CD4-positive, alpha-beta T cell (primary cell): ENCODE measurements around the gene PAPLN. TPM values are rescaled to one million over a fixed set of nuclear protein-coding genes. Genes with fewer than 3 reads are reported as not detected.

Source experiments
- ATAC-seq: fragments of 200-7000 bp; cut with Tn5 transposase; one replicate; pipeline ENCODE4 v1.10.0; 2022; ENCODE audit warnings: mild to moderate bottlenecking; ENCODE audit not compliant: poor library complexity
- CTCF ChIA-PET: fragments of 350-600 bp; sonication (Branson Sonifier 250); formaldehyde crosslinking; loops from one replicate; lab custom pipeline; 2021; ENCODE audit warnings: antibody characterized with exemption, inconsistent platforms; lab: Charles Lee
- POLR2A ChIA-PET: fragments of 350-600 bp; sonication (Branson Sonifier 250); formaldehyde crosslinking; loops from one replicate; lab custom pipeline; 2021; ENCODE audit warnings: antibody characterized with exemption, inconsistent platforms; lab: Charles Lee
- DNase-seq, 14 experiments: peaks; one replicate each; pipeline ENCODE4 v3.0.0-alpha.2; 2013 to 2020; ENCODE audit warnings: mixed read lengths in 2 of 14
- H3K27ac ChIP-seq, 2 donors: one replicate each; pipeline versions ENCODE4 v1.5.1 to v1.7.0; 2013; ENCODE audit warnings: low read length in 2 of 2, low read depth in 1 of 2, mild to moderate bottlenecking in 1 of 2
- H3K27me3 ChIP-seq, 2 experiments: 1 replicate in 1 of 2; 2 replicates in 1 of 2; pipeline versions ENCODE4 v1.6.1 to v1.7.0; 2013; ENCODE audit warnings: low read length in 2 of 2, control low read depth in 1 of 2, mild to moderate bottlenecking in 1 of 2, moderate library complexity in 1 of 2; ENCODE audit not compliant: insufficient read depth in 2 of 2, control insufficient read depth in 1 of 2
- H3K36me3 ChIP-seq: one replicate; pipeline ENCODE4 v1.6.1; 2013; ENCODE audit warnings: low read length, control low read depth; ENCODE audit not compliant: insufficient read depth
- H3K4me1 ChIP-seq: one replicate; pipeline ENCODE4 v1.6.1; 2013; ENCODE audit warnings: low read length, control low read depth; ENCODE audit not compliant: insufficient read depth
- H3K4me3 ChIP-seq: one replicate; pipeline ENCODE4 v1.5.1; 2013; ENCODE audit warnings: mild to moderate bottlenecking, low read length, moderate library complexity
- H3K9me3 ChIP-seq, 2 experiments: 1 replicate in 1 of 2; 2 replicates in 1 of 2; pipeline versions ENCODE4 v1.6.1 to v1.7.0; 2013; ENCODE audit warnings: low read length in 2 of 2, mild to moderate bottlenecking in 2 of 2, control low read depth in 1 of 2, moderate library complexity in 1 of 2; ENCODE audit not compliant: control insufficient read depth in 1 of 2, insufficient read depth in 1 of 2
- H3K27ac Mint-ChIP-seq: one replicate; pipeline ENCODE4 v1.8.0; 2020; ENCODE audit warnings: mixed read lengths
- H3K27me3 Mint-ChIP-seq: one replicate; pipeline ENCODE4 v1.8.0; 2021; ENCODE audit warnings: mixed read lengths
- H3K36me3 Mint-ChIP-seq: one replicate; pipeline ENCODE4 v1.8.0; 2021; ENCODE audit warnings: low read depth, mixed read lengths
- H3K4me1 Mint-ChIP-seq: one replicate; pipeline ENCODE4 v1.8.0; 2021; ENCODE audit warnings: low read depth, mixed read lengths
- H3K4me3 Mint-ChIP-seq: one replicate; pipeline ENCODE4 v1.8.0; 2020; ENCODE audit warnings: mild to moderate bottlenecking, mixed read lengths
- H3K9me3 Mint-ChIP-seq: one replicate; pipeline ENCODE4 v1.8.0; 2020; ENCODE audit warnings: mixed read lengths
- intact Hi-C, 2 experiments: fragments of 100-400 bp; cut with DNase I in 1 of 2; cut with micrococcal nuclease in 1 of 2; formaldehyde crosslinking; loops; one replicate each; pipeline versions ENCODE4 v1.15.1 to v1.9.0; 2023 to 2025; cut with DNase I, micrococcal nuclease
- total RNA-seq, 174 experiments: library from RNA in 2 of 174; stranded (reverse) in 2 of 174; gene quantifications; one replicate each; pipeline ENCODE4 v1.2.3 and lab custom pipeline; 2021 to 2026
- TF ChIP-seq, protein P1 (sequence below): fragments of 200-600 bp; IDR thresholded peaks from one replicate; pipeline ENCODE4 v1.8.0; 2022; ENCODE audit warnings: antibody characterized with exemption, mild to moderate bottlenecking

The PAPLN gene
- total RNA-seq, 2 experiments from 2014 or later: 0.05 to 0.14 TPM

DNA sequence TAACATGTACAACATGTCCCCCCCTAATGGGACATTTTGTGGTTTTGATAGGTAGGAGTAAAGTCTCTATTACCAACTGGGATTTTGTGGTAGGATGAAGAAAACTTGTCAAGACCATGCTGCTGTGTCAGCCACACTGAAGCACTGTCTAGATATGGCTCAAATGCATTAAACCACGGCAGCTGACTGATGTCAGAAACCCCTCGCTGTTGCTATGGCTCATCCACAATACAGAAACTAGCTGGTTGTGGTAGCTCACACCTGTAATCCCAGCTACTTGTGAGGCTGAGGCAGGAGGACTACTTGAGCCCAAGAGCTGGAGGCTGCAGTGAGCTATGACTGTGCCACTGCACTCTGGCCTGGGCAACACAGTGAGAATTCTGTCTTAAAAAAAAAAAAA is 40.1 kb downstream of the PAPLN start:
- Mint-ChIP-seq H3K4me3 (no peak overlapping the region), H3K9me3 (no peaks in the 10 kb centered on the region), H3K4me1 (no peaks in the 10 kb centered on the region), H3K27me3 (no peaks in the 10 kb centered on the region), H3K36me3 (peaks cover 64% of the 10 kb centered on the region), H3K27ac (no peak overlapping the region)
- POLR2A ChIA-PET: no interaction called here
- Histone ChIP-seq H3K4me1 (no peaks in the 10 kb centered on the region), H3K4me3 (no peak overlapping the region), H3K27ac (no peak overlapping the region), H3K9me3 (no peaks in the 10 kb centered on the region), H3K27me3 (no peaks in the 10 kb centered on the region), H3K36me3 (peaks cover 58% of the 10 kb centered on the region)
- ATAC-seq (no peak), DNase-seq (no peak)
- TF ChIP-seq, protein P1, sequence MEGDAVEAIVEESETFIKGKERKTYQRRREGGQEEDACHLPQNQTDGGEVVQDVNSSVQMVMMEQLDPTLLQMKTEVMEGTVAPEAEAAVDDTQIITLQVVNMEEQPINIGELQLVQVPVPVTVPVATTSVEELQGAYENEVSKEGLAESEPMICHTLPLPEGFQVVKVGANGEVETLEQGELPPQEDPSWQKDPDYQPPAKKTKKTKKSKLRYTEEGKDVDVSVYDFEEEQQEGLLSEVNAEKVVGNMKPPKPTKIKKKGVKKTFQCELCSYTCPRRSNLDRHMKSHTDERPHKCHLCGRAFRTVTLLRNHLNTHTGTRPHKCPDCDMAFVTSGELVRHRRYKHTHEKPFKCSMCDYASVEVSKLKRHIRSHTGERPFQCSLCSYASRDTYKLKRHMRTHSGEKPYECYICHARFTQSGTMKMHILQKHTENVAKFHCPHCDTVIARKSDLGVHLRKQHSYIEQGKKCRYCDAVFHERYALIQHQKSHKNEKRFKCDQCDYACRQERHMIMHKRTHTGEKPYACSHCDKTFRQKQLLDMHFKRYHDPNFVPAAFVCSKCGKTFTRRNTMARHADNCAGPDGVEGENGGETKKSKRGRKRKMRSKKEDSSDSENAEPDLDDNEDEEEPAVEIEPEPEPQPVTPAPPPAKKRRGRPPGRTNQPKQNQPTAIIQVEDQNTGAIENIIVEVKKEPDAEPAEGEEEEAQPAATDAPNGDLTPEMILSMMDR: no peak
- intact Hi-C loops: no loop called here
- CTCF ChIA-PET: no interaction called here

DNA sequence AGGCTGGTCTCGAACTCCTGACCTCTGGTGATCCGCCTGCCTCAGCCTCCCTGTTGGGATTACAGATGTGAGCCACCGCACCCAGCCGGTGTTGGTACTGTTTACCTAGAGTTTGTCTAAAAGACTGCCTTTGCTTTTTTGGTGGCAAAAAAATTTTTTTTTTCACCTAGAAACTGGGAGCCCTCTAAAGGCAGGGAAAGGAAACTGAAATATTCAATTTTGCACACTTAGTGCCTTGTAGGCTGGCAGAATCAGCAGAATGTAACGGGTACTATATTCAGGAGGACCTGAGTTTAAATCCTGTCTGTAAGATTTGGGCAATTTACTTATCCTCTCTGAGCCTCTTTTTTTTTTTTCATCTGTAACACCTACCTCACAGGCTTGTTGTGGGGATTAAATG is 43.6 kb downstream of the PAPLN start:
- no peaks in the 10 kb centered on the region for H3K9me3 ChIP-seq
- no peak overlapping the region for H3K4me3 Mint-ChIP-seq
- ChIA-PET CTCF (interaction anchor here (1.1 kb wide), 1 partner anchor 14 kb away, joined by 3 read pairs; no protein-coding TSS in a partner anchor), POLR2A (no interaction called here)
- DNase-seq (no peak), ATAC-seq (no peak)
- intact Hi-C loops: no loop called here
- H3K4me3 ChIP-seq: no peak overlapping the region
- H3K27ac Mint-ChIP-seq: no peak overlapping the region
- H3K27ac ChIP-seq: no peak overlapping the region
- H3K36me3 ChIP-seq: peaks cover 67% of the 10 kb centered on the region
- no peaks in the 10 kb centered on the region for H3K4me1 ChIP-seq
- no peaks in the 10 kb centered on the region for H3K27me3 ChIP-seq
- H3K36me3 Mint-ChIP-seq: peaks cover 95% of the 10 kb centered on the region
- H3K4me1 Mint-ChIP-seq: no peaks in the 10 kb centered on the region
- H3K9me3 Mint-ChIP-seq: no peaks in the 10 kb centered on the region
- TF ChIP-seq, protein P1: no peak
- H3K27me3 Mint-ChIP-seq: no peaks in the 10 kb centered on the region

DNA sequence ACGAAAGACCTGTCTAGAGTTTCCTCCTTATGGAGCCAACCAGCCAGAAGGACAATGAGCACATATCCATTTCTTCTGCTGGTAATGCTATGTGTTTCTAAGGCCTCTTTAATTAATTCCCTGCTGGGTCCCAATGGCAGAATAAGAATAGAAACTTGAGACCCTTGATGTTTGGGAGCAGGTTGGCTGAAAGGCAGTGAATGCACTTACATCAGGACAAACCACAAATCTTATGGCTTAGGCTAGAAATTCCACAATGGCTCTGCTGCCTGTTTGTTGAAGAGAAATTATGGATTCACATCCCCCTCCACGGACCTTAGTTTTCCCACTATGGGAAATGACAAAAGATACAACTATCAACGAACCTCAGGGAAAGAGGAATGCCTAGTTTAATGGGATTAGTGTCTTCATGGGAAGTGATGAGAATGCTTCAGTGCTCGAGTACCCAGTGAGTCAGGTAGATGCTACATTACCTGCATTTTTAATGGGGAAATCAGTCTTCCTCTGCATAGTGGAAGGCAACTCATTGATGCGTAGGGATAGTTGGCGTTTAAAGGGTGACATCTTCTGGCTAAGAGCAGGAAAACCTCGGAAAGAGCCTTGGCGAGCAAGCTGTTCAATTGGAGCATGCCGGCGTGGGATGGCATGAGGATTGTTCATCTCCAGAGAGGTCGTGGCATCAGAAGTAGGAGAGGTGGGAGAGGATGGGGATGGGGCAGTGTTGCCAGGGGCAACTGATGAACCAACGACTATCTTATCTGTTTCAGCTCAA is 46.5 kb downstream of the PAPLN start:
- Histone ChIP-seq H3K4me1 (no peaks in the 10 kb centered on the region), H3K36me3 (peaks cover 62% of the 10 kb centered on the region), H3K4me3 (no peak overlapping the region), H3K27ac (no peak overlapping the region), H3K27me3 (no peaks in the 10 kb centered on the region), H3K9me3 (no peaks in the 10 kb centered on the region)
- no peak for DNase-seq
- H3K36me3 Mint-ChIP-seq: peaks cover 85% of the 10 kb centered on the region
- no peak overlapping the region for H3K27ac Mint-ChIP-seq
- ChIA-PET CTCF (interaction anchor here (0.9 kb wide), 1 partner anchor 12 kb away, joined by 3 read pairs; no protein-coding TSS in a partner anchor), POLR2A (no interaction called here)
- no peaks in the 10 kb centered on the region for H3K27me3 Mint-ChIP-seq
- no peaks in the 10 kb centered on the region for H3K4me1 Mint-ChIP-seq
- intact Hi-C loops: no loop called here
- TF ChIP-seq, protein P1: no peak
- no peak for ATAC-seq
- H3K9me3 Mint-ChIP-seq: no peaks in the 10 kb centered on the region
- H3K4me3 Mint-ChIP-seq: no peak overlapping the region
